KMS-11 (cell line): Measurements from ENCODE around the gene WRAP73.

Experiments
- H2AFZ ChIP-seq: fragments of 200-600 bp; sonication (generic); 2 replicates; pipeline ENCODE4 v1.6.1; 2016; ENCODE audit warnings: antibody characterized with exemption, mixed run types, low read depth
- H3K27ac ChIP-seq: fragments of 200-600 bp; sonication (generic); 2 replicates; pipeline ENCODE4 v1.6.1; 2016; ENCODE audit warnings: mild to moderate bottlenecking, mixed run types
- H3K27me3 ChIP-seq: fragments of 200-600 bp; sonication (generic); 2 replicates; pipeline ENCODE4 v1.6.1; 2017; ENCODE audit warnings: mild to moderate bottlenecking, low read depth, mixed run types, moderate library complexity; ENCODE audit not compliant: insufficient read depth
- H3K36me3 ChIP-seq: fragments of 200-600 bp; sonication (generic); 2 replicates; pipeline ENCODE4 v1.6.1; 2017; ENCODE audit warnings: mild to moderate bottlenecking, mixed run types; ENCODE audit not compliant: insufficient read depth
- H3K4me1 ChIP-seq: fragments of 200-600 bp; sonication (generic); 2 replicates; pipeline ENCODE4 v1.6.1; 2016; ENCODE audit warnings: mild to moderate bottlenecking, low read depth, mixed run types; ENCODE audit not compliant: poor library complexity, severe bottlenecking
- H3K4me2 ChIP-seq: fragments of 200-600 bp; sonication (generic); 2 replicates; pipeline ENCODE4 v1.7.0; 2016; ENCODE audit warnings: mild to moderate bottlenecking, mixed run types
- H3K4me3 ChIP-seq: fragments of 200-600 bp; sonication (generic); IDR thresholded peaks from 2 replicates; pipeline ENCODE4 v1.6.1; 2017; ENCODE audit warnings: low read depth, low read length, mixed read lengths; ENCODE audit not compliant: insufficient read depth
- H3K79me2 ChIP-seq: fragments of 200-600 bp; sonication (generic); 2 replicates; pipeline ENCODE4 v1.6.1; 2016; ENCODE audit warnings: low read depth, mixed run types; ENCODE audit not compliant: insufficient read depth
- H3K9ac ChIP-seq: fragments of 200-600 bp; sonication (generic); 2 replicates; pipeline ENCODE4 v1.6.1; 2016; ENCODE audit warnings: mild to moderate bottlenecking, mixed run types
- H4K20me1 ChIP-seq: fragments of 200-600 bp; sonication (generic); 2 replicates; pipeline ENCODE4 v1.6.1; 2016; ENCODE audit warnings: mild to moderate bottlenecking, mixed run types; ENCODE audit not compliant: insufficient read depth
- CTCF ChIP-seq: fragments of 200-600 bp; sonication (generic); conservative IDR thresholded peaks from 2 replicates; pipeline ENCODE4 v1.6.1; 2017; ENCODE audit warnings: low read depth, mild to moderate bottlenecking, antibody characterized with exemption, low read length, moderate library complexity, mixed read lengths

Gene WRAP73

GRCh38 chr1:3677484-3677883 lies 27.6 kb upstream of the WRAP73 start:
- no peak for TF ChIP-seq CTCF
- Histone ChIP-seq H3K4me3 (no peak overlapping the region), H3K36me3 (no peaks in the 10 kb centered on the region), H3K4me1 (peaks cover 16% of the 10 kb centered on the region), H2AFZ (no peak overlapping the region), H3K9ac (no peak overlapping the region), H3K27me3 (peaks cover 87% of the 10 kb centered on the region), H3K79me2 (no peaks in the 10 kb centered on the region), H3K4me2 (no peak overlapping the region), H3K27ac (no peak overlapping the region), H4K20me1 (no peaks in the 10 kb centered on the region)

- Histone ChIP-seq H2AFZ (no peak overlapping the region), H3K4me1 (peaks cover 16% of the 10 kb centered on the region), H3K4me3 (no peak overlapping the region), H3K4me2 (no peak overlapping the region), H3K36me3 (no peaks in the 10 kb centered on the region), H3K9ac (no peak overlapping the region), H3K79me2 (no peaks in the 10 kb centered on the region), H3K27ac (no peak overlapping the region), H3K27me3 (peaks cover 87% of the 10 kb centered on the region), H4K20me1 (no peaks in the 10 kb centered on the region)
- TF ChIP-seq CTCF, result no peak
Observed at GRCh38 chr1:3676581-3677470, 26.9 kb upstream of the WRAP73 start.

- no peak overlapping the region for H3K27ac ChIP-seq
- H3K36me3 ChIP-seq, result no peaks in the 10 kb centered on the region
- no peak overlapping the region for H3K4me3 ChIP-seq
- H3K9ac ChIP-seq, result no peak overlapping the region
- H3K79me2 ChIP-seq, result no peaks in the 10 kb centered on the region
- no peaks in the 10 kb centered on the region for H4K20me1 ChIP-seq
- no peak overlapping the region for H3K4me2 ChIP-seq
- TF ChIP-seq CTCF, result no peak
- peaks cover 88% of the 10 kb centered on the region for H3K27me3 ChIP-seq
- H2AFZ ChIP-seq, result no peak overlapping the region
- H3K4me1 ChIP-seq, result peaks cover 16% of the 10 kb centered on the region
Observed at GRCh38 chr1:3675436-3675835, 25.5 kb upstream of the WRAP73 start.

GRCh38 chr1:3674100-3675094 lies 24.5 kb upstream of the WRAP73 start:
- Histone ChIP-seq H2AFZ (no peak overlapping the region), H4K20me1 (no peaks in the 10 kb centered on the region), H3K27me3 (peaks cover 89% of the 10 kb centered on the region), H3K79me2 (no peaks in the 10 kb centered on the region), H3K9ac (no peak overlapping the region), H3K4me2 (no peak overlapping the region), H3K36me3 (no peaks in the 10 kb centered on the region), H3K4me3 (no peak overlapping the region), H3K27ac (no peak overlapping the region), H3K4me1 (peaks cover 16% of the 10 kb centered on the region)
- no peak for TF ChIP-seq CTCF
